Measurements from ENCODE around the gene SUCNR1.

The SUCNR1 gene

DNA sequence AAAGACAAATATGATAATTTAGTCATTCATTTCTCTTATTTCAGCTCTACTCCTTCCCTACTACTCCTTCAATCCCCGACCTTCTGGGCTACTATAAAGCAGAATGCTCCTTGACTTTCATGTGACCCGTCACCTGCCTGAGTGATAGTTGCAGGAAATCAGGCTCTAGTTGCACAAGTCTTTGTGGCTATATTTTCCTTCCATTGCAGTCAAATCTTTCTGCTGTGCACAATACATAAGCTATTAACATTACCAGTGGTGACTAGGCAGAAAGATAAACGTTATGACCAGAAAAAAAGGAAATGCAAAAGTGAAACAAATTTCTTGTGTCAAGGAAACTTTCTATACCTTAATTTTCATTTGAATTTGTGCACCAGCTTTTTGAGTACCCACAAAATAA, 2.3 kb downstream of the SUCNR1 start:
- Histone ChIP-seq H3K4me1 (ENCODE audit: control insufficient read depth, low read depth, low read length) (no peaks in the 10 kb centered on the region), H3K23ac (ENCODE audit: low read length) (no peak overlapping the region), H2BK15ac (replicated peaks; ENCODE audit: low read depth) (no peak overlapping the region), H3K27ac (ENCODE audit: low read depth, low read length) (no peak overlapping the region), H3K4ac (ENCODE audit: low read depth, low read length) (no peak overlapping the region), H4K8ac (ENCODE audit: low read depth, low read length) (no peak overlapping the region), H2AK5ac (ENCODE audit: low read length) (no peak overlapping the region), H3K4me2 (ENCODE audit: low read length) (no peak overlapping the region), H3K27me3 (ENCODE audit: insufficient read depth, low read length, poor library complexity) (no peaks in the 10 kb centered on the region), H3K56ac (ENCODE audit: low read length) (no peak overlapping the region), H3K18ac (ENCODE audit: low read length) (no peak overlapping the region), H2BK5ac (ENCODE audit: low read length) (no peak overlapping the region), H3K9ac (ENCODE audit: low read length) (no peak overlapping the region), H3K79me1 (ENCODE audit: low read length) (no peaks in the 10 kb centered on the region), H3K4me3 (ENCODE audit: low read length) (no peak overlapping the region), H2BK120ac (ENCODE audit: low read depth, low read length) (no peak overlapping the region), H3K79me2 (ENCODE audit: control insufficient read depth, insufficient read depth, low read length) (no peaks in the 10 kb centered on the region), H3K36me3 (ENCODE audit: control insufficient read depth, insufficient read depth, low read length) (no peaks in the 10 kb centered on the region), H4K5ac (ENCODE audit: low read length) (no peak overlapping the region)
- DNase-seq: no peak
- no CpG with 5 or more reads among the region's 3 CpGs for WGBS (ENCODE audit: extremely low coverage, insufficient coverage, low lambda C conversion rate)

DNA sequence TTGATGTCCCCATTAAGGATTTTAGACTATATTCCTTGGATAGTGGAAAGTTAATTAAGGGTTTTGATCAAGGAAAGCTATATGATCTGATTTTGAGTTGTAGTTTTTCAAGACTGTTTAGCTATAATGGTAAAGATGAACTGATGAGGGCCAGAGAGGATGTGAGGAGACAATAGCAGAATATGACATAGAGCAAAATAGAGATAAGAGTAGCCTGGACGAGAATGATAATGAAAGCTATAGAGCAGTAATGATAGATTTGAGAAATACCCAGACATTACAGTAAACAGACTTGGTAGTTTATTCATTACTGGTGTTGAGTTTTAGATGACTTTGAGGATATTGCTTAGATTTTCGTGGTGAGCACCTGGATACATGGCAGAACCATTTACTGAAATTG, 3.8 kb downstream of the SUCNR1 start:
- Histone ChIP-seq H2BK5ac (ENCODE audit: low read length) (no peak overlapping the region), H2AK5ac (ENCODE audit: low read length) (no peak overlapping the region), H3K9ac (ENCODE audit: low read length) (no peak overlapping the region), H3K4me2 (ENCODE audit: low read length) (no peak overlapping the region), H3K27me3 (ENCODE audit: insufficient read depth, low read length, poor library complexity) (no peaks in the 10 kb centered on the region), H3K79me2 (ENCODE audit: control insufficient read depth, insufficient read depth, low read length) (no peaks in the 10 kb centered on the region), H3K36me3 (ENCODE audit: control insufficient read depth, insufficient read depth, low read length) (no peaks in the 10 kb centered on the region), H3K4ac (ENCODE audit: low read depth, low read length) (no peak overlapping the region), H2BK15ac (replicated peaks; ENCODE audit: low read depth) (no peak overlapping the region), H3K56ac (ENCODE audit: low read length) (no peak overlapping the region), H2BK120ac (ENCODE audit: low read depth, low read length) (no peak overlapping the region), H3K79me1 (ENCODE audit: low read length) (no peaks in the 10 kb centered on the region), H3K18ac (ENCODE audit: low read length) (no peak overlapping the region), H4K5ac (ENCODE audit: low read length) (no peak overlapping the region), H3K23ac (ENCODE audit: low read length) (no peak overlapping the region), H3K4me1 (ENCODE audit: control insufficient read depth, low read depth, low read length) (no peaks in the 10 kb centered on the region), H3K27ac (ENCODE audit: low read depth, low read length) (no peak overlapping the region), H3K4me3 (ENCODE audit: low read length) (no peak overlapping the region), H4K8ac (ENCODE audit: low read depth, low read length) (no peak overlapping the region)
- DNase-seq: no peak
- WGBS (ENCODE audit: extremely low coverage, insufficient coverage, low lambda C conversion rate): no CpG with 5 or more reads among the region's 2 CpGs

DNA sequence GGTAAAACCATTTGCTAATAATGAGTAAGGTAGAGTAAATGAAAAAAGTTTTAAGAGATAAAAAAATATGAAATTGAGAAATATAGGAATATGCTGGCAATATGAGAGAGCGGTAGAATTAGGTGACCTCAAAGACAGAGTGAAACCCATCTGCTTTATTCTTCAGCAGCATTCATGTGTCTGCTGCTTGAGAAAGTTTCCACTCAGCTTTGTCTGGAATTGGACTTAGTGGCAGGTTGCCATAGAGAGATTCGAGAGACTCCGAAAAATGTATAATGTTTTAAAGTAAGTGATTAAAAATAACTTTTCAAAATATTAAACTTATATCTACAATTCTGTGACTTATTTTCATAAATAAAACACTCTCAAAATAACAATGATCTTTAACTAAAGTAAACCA, 5.0 kb downstream of the SUCNR1 start:
- Histone ChIP-seq H3K56ac (ENCODE audit: low read length) (no peak overlapping the region), H3K79me2 (ENCODE audit: control insufficient read depth, insufficient read depth, low read length) (no peaks in the 10 kb centered on the region), H3K36me3 (ENCODE audit: control insufficient read depth, insufficient read depth, low read length) (no peaks in the 10 kb centered on the region), H2AK5ac (ENCODE audit: low read length) (no peak overlapping the region), H3K4me2 (ENCODE audit: low read length) (no peak overlapping the region), H3K4me1 (ENCODE audit: control insufficient read depth, low read depth, low read length) (no peaks in the 10 kb centered on the region), H3K27me3 (ENCODE audit: insufficient read depth, low read length, poor library complexity) (no peaks in the 10 kb centered on the region), H2BK15ac (replicated peaks; ENCODE audit: low read depth) (no peak overlapping the region), H2BK120ac (ENCODE audit: low read depth, low read length) (no peak overlapping the region), H4K8ac (ENCODE audit: low read depth, low read length) (no peak overlapping the region), H3K18ac (ENCODE audit: low read length) (no peak overlapping the region), H4K5ac (ENCODE audit: low read length) (no peak overlapping the region), H3K9ac (ENCODE audit: low read length) (no peak overlapping the region), H2BK5ac (ENCODE audit: low read length) (no peak overlapping the region), H3K23ac (ENCODE audit: low read length) (no peak overlapping the region), H3K4me3 (ENCODE audit: low read length) (no peak overlapping the region), H3K4ac (ENCODE audit: low read depth, low read length) (no peak overlapping the region), H3K27ac (ENCODE audit: low read depth, low read length) (no peak overlapping the region), H3K79me1 (ENCODE audit: low read length) (no peaks in the 10 kb centered on the region)
- DNase-seq: no peak
- 100% methylated on average over 1 of the region's 3 CpGs for WGBS (ENCODE audit: extremely low coverage, insufficient coverage, low lambda C conversion rate)

DNA sequence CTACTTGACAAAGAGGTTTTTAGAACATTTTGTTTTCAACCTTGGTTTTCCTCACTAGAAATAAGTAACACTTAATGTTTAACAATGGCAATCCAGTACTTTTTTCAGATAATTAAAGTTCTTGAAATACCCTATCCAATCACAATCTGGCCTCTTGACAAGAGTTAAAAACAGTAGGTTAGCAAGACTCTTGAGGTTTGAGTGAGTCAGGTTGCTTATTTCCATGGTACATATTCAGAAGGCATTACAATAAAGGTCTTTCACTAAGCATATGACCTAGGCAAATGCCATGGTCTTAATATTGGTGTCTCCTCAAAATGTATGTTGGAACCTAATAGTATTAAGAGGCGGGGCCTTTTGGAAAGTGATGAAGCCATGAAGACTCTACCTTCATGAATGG, 5.6 kb downstream of the SUCNR1 start:
- no peak overlapping the region for H3K9ac ChIP-seq (ENCODE audit: low read length)
- no peak overlapping the region for H2BK5ac ChIP-seq (ENCODE audit: low read length)
- H3K4me3 ChIP-seq (ENCODE audit: low read length): no peak overlapping the region
- no peaks in the 10 kb centered on the region for H3K79me2 ChIP-seq (ENCODE audit: control insufficient read depth, insufficient read depth, low read length)
- H4K8ac ChIP-seq (ENCODE audit: low read depth, low read length): no peak overlapping the region
- H3K18ac ChIP-seq (ENCODE audit: low read length): no peak overlapping the region
- no peak for DNase-seq
- no peak overlapping the region for H4K5ac ChIP-seq (ENCODE audit: low read length)
- no peak overlapping the region for H2BK15ac ChIP-seq (replicated peaks; ENCODE audit: low read depth)
- H3K4ac ChIP-seq (ENCODE audit: low read depth, low read length): no peak overlapping the region
- no peaks in the 10 kb centered on the region for H3K27me3 ChIP-seq (ENCODE audit: insufficient read depth, low read length, poor library complexity)
- no peak overlapping the region for H3K23ac ChIP-seq (ENCODE audit: low read length)
- H3K36me3 ChIP-seq (ENCODE audit: control insufficient read depth, insufficient read depth, low read length): no peaks in the 10 kb centered on the region
- no peak overlapping the region for H2AK5ac ChIP-seq (ENCODE audit: low read length)
- no CpG with 5 or more reads among the region's 1 CpG for WGBS (ENCODE audit: extremely low coverage, insufficient coverage, low lambda C conversion rate)
- H3K4me2 ChIP-seq (ENCODE audit: low read length): no peak overlapping the region
- no peaks in the 10 kb centered on the region for H3K4me1 ChIP-seq (ENCODE audit: control insufficient read depth, low read depth, low read length)
- H2BK120ac ChIP-seq (ENCODE audit: low read depth, low read length): no peak overlapping the region
- no peaks in the 10 kb centered on the region for H3K79me1 ChIP-seq (ENCODE audit: low read length)
- H3K27ac ChIP-seq (ENCODE audit: low read depth, low read length): no peak overlapping the region
- no peak overlapping the region for H3K56ac ChIP-seq (ENCODE audit: low read length)

DNA sequence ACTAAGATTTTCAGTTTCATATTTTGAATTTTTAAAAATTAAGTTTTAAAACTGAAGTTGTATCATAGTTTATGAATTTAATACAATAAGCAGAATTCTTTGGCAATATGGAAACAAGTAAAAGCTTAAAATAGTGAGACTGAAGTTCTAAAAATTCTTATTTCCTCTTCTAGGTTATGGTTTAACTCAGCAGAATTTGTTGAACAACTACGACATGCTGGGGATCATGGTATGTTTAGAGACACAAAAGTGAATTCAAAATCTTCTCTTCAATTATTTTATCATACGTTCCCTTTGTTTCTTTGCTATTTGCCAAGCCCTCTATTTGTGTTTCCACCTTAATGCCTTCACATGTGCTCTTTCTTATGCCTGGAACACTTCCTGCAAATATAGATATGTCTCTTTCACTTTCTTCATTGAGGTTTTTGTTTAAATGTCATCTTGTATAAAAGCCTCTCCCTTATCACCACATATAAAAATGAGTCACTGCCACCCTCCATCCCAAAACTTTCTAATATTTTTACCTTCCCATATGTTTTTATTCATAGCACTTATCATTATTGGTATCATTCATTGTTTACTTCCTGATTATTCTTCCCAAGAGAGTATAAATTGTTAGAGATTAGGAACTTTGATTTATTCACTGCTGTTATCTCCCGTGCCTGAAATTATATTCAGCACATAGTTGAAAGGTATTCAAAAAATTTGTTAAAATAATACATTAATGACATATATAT, 6.4 kb downstream of the SUCNR1 start:
- no peak for DNase-seq
- WGBS (ENCODE audit: extremely low coverage, insufficient coverage, low lambda C conversion rate): no CpG with 5 or more reads among the region's 3 CpGs

DNA sequence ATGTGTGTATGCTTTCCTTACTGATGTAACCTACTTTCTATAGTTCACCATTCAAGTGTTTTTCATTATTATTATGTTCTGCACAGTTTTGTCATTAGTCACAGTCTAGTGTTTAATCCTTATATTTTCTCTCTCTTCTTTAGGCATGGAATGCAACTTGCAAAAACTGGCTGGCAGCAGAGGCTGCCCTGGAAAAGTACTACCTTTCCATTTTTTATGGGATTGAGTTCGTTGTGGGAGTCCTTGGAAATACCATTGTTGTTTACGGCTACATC, 6.9 kb downstream of the SUCNR1 start:
- Histone ChIP-seq H3K56ac (ENCODE audit: low read length) (no peak overlapping the region), H2BK120ac (ENCODE audit: low read depth, low read length) (no peak overlapping the region), H3K4ac (ENCODE audit: low read depth, low read length) (no peak overlapping the region), H3K27ac (ENCODE audit: low read depth, low read length) (no peak overlapping the region), H3K27me3 (ENCODE audit: insufficient read depth, low read length, poor library complexity) (no peaks in the 10 kb centered on the region), H3K79me1 (ENCODE audit: low read length) (no peaks in the 10 kb centered on the region), H4K8ac (ENCODE audit: low read depth, low read length) (no peak overlapping the region), H3K18ac (ENCODE audit: low read length) (no peak overlapping the region), H3K4me3 (ENCODE audit: low read length) (no peak overlapping the region), H2AK5ac (ENCODE audit: low read length) (no peak overlapping the region), H3K36me3 (ENCODE audit: control insufficient read depth, insufficient read depth, low read length) (no peaks in the 10 kb centered on the region), H2BK5ac (ENCODE audit: low read length) (no peak overlapping the region), H3K4me2 (ENCODE audit: low read length) (no peak overlapping the region), H3K4me1 (ENCODE audit: control insufficient read depth, low read depth, low read length) (no peaks in the 10 kb centered on the region), H3K9ac (ENCODE audit: low read length) (no peak overlapping the region), H3K79me2 (ENCODE audit: control insufficient read depth, insufficient read depth, low read length) (no peaks in the 10 kb centered on the region), H4K5ac (ENCODE audit: low read length) (no peak overlapping the region), H3K23ac (ENCODE audit: low read length) (no peak overlapping the region), H2BK15ac (replicated peaks; ENCODE audit: low read depth) (no peak overlapping the region)
- WGBS (ENCODE audit: extremely low coverage, insufficient coverage, low lambda C conversion rate): no CpG with 5 or more reads among the region's 2 CpGs
- no peak for DNase-seq

More for the DNA sequence above, 6.4 kb downstream of the SUCNR1 start:
- H3K4me3 ChIP-seq (ENCODE audit: low read length): no peak overlapping the region
- no peaks in the 10 kb centered on the region for H3K4me1 ChIP-seq (ENCODE audit: control insufficient read depth, low read depth, low read length)
- no peaks in the 10 kb centered on the region for H3K79me1 ChIP-seq (ENCODE audit: low read length)
- no peak overlapping the region for H4K5ac ChIP-seq (ENCODE audit: low read length)
- no peak overlapping the region for H3K4ac ChIP-seq (ENCODE audit: low read depth, low read length)
- no peak overlapping the region for H3K4me2 ChIP-seq (ENCODE audit: low read length)
- H3K36me3 ChIP-seq (ENCODE audit: control insufficient read depth, insufficient read depth, low read length): no peaks in the 10 kb centered on the region
- H3K9ac ChIP-seq (ENCODE audit: low read length): no peak overlapping the region
- no peak overlapping the region for H3K18ac ChIP-seq (ENCODE audit: low read length)
- no peaks in the 10 kb centered on the region for H3K27me3 ChIP-seq (ENCODE audit: insufficient read depth, low read length, poor library complexity)
- no peak overlapping the region for H3K27ac ChIP-seq (ENCODE audit: low read depth, low read length)
- no peak overlapping the region for H2BK120ac ChIP-seq (ENCODE audit: low read depth, low read length)
- no peak overlapping the region for H4K8ac ChIP-seq (ENCODE audit: low read depth, low read length)
- no peaks in the 10 kb centered on the region for H3K79me2 ChIP-seq (ENCODE audit: control insufficient read depth, insufficient read depth, low read length)
- H3K56ac ChIP-seq (ENCODE audit: low read length): no peak overlapping the region
- no peak overlapping the region for H3K23ac ChIP-seq (ENCODE audit: low read length)
- H2BK5ac ChIP-seq (ENCODE audit: low read length): no peak overlapping the region
- H2BK15ac ChIP-seq (replicated peaks; ENCODE audit: low read depth): no peak overlapping the region
- H2AK5ac ChIP-seq (ENCODE audit: low read length): no peak overlapping the region
